C4-2B (cell line): ENCODE results near the gene NUP62.

Source experiments
- CTCF ChIP-seq: fragments of 450-650 bp; conservative IDR thresholded peaks from 2 replicates; pipeline ENCODE4 v1.5.1; 2017; ENCODE audit warnings: mild to moderate bottlenecking
- ZFX ChIP-seq: fragments of 450-650 bp; IDR thresholded peaks from 2 replicates; pipeline ENCODE4 v1.6.1; 2017

GRCh38 chr19:49972841-49973240 is 43.5 kb upstream of the NUP62 start:
- no peak for TF ChIP-seq CTCF
- TF ChIP-seq ZFX, result no peak
